ENCODE measurements around the gene OCIAD1. TPM values are rescaled to one million over a fixed set of nuclear protein-coding genes. Genes with fewer than 3 reads are reported as not detected.

OCIAD1 gene
- total RNA-seq, 2 donors from 2014 or later: 80.6 to 90.7 TPM

DNA sequence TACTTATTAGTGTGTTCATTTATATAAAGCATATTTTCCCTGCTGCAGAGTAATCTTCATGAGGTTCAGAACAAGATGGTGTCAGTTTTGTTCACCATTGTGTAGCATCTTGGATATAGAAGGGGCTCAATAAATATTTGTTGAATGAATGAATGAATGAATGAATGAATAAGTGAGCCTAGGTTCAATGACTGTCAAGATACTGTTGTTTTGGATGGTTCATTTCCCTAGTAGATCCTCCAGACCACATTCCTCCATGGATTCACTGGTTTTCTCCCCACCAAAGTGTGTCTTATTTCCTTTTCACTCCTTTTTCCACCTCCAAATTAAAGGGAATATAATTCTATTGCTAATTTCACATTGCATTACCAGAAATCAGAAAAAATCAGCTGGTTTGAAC, 77.8 kb downstream of the OCIAD1 start:
- intact Hi-C loops (cut with DNase I): no loop called here
- no peak for DNase-seq (ENCODE audit: low spot score)

DNA sequence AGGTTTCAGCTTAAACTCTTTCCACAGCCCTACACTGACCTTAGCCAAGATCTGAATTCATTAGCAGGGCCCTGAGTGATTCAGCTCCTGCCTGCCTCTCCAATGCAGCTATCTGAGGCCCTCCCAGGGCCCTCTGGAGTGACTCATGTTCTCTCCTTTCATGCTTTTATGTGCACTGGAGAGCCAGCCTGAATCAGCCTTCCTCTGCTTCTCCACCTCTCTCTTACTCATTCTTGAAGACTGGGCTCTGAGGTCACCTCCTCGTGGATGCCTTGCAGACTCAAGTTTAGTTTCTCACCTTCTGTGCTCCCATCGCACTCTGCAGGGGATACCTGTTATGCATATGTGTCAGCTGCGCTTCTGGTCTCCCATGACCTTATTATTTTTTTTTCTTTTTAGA, 78.8 kb downstream of the OCIAD1 start:
- DNase-seq (ENCODE audit: low spot score): no peak
- intact Hi-C loops (cut with DNase I): no loop called here

DNA sequence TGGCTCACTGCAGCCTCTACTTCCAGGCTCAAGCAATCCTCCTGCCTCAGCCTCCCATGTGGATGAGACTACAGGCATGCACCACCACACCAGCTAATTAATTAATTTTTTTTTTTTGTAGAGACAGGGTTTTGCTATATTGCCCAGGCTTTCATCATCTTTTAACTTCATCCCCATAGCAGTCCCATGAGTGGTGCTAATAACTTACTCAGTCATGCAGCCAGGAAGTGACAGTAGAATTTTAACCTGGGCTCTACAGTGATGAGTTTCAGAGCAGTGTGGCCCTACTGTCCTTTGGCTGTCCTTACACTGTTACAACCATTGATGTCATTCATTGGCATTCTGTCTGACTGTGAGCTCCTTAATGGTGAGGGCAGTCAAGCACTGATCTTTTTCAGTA, 79.6 kb downstream of the OCIAD1 start:
- no peak for DNase-seq (ENCODE audit: low spot score)
- intact Hi-C loops (cut with DNase I): no loop called here

Other genes with a start within 250 kb of the OCIAD1 start
- 10 to 100 TPM; 59.6 to 73.2 TPM for gene FRYL, start 50.8 kb upstream of the OCIAD1 start, total RNA-seq
- gene OCIAD2, start 75.7 kb downstream of the OCIAD1 start, total RNA-seq: 1 to 10 TPM; 4.8 to 7.9 TPM
- not detected for gene CWH43, start 155.2 kb downstream of the OCIAD1 start, total RNA-seq

All from posterior vena cava (tissue), 2 donors.